ENCODE data around the gene PRSS3.
"Not testable (repeated sequence)": the region's sequence is repeated elsewhere in the genome, so short reads cannot be mapped to it uniquely, and the experiment has no call there.

The PRSS3 gene

DNA sequence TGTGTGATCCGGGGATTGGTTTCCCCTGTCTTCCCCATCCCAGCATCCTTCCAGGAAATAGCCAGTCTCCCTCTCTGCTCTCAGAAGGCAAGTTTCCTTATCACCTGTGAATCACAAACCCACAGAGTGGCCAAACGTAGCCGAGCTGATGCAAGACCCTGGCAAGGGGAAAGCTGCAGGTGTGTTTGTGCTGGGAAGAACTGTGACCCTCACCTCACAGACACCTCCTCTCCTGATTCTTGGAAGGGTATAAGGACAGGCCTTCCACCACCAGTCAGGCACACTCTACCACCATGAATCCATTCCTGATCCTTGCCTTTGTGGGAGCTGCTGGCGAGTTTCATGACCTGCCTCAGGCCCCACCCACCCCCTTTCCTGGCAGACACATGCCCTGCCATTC, at the start of gene PRSS3:
TSS of gene PRSS3 (plus strand) at position 281 of the 400 bp plus-strand sequence. CDS start at position 294, 13 bp downstream.
- DNase-seq (ENCODE audit: extremely low read depth, low read depth): no peak
- TF ChIP-seq, protein P1, sequence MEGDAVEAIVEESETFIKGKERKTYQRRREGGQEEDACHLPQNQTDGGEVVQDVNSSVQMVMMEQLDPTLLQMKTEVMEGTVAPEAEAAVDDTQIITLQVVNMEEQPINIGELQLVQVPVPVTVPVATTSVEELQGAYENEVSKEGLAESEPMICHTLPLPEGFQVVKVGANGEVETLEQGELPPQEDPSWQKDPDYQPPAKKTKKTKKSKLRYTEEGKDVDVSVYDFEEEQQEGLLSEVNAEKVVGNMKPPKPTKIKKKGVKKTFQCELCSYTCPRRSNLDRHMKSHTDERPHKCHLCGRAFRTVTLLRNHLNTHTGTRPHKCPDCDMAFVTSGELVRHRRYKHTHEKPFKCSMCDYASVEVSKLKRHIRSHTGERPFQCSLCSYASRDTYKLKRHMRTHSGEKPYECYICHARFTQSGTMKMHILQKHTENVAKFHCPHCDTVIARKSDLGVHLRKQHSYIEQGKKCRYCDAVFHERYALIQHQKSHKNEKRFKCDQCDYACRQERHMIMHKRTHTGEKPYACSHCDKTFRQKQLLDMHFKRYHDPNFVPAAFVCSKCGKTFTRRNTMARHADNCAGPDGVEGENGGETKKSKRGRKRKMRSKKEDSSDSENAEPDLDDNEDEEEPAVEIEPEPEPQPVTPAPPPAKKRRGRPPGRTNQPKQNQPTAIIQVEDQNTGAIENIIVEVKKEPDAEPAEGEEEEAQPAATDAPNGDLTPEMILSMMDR (IDR thresholded peaks at IDR 0.05; ENCODE audit: low read depth, low read length): no peak

GRCh38 chr9:33748633-33749304, 46.6 kb upstream of the PRSS3 start:
- TF ChIP-seq, protein P1 (IDR thresholded peaks at IDR 0.05; ENCODE audit: low read depth, low read length): no peak
- DNase-seq (ENCODE audit: extremely low read depth, low read depth): no peak

GRCh38 chr9:33749305-33749654, 46.1 kb upstream of the PRSS3 start:
- DNase-seq (ENCODE audit: extremely low read depth, low read depth): not testable (repeated sequence)

DNA sequence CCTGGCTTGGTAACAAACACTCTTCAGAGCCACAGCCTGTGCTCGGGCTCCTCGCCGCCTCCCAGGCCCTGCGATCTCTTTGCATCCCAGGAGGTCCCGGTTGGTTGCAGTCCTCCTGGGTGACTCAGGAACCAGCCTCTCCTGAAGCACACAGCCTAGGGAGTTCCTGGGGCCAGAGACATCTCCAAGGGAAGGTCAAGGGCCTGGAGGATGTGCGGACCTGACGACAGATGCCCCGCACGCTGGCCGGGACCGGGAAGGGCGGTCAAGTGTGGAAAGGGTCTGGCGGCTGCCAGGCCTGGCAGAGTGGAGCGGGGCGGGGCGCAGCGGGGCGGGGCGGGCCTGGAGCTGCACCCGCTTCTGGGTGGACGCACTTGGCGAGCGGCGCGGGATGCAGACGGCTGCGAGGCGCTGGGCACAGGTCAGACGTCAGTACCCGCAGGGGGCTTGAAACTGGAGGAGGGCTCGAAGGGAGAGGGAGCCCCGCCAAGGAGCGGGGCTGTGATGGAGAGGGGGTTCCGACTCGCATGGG, 45.0 kb upstream of the PRSS3 start:
- no peak for DNase-seq (ENCODE audit: extremely low read depth, low read depth)
- TF ChIP-seq, protein P1 (IDR thresholded peaks at IDR 0.05; ENCODE audit: low read depth, low read length): no peak

- DNase-seq (ENCODE audit: extremely low read depth, low read depth): no peak
- TF ChIP-seq, protein P1 (IDR thresholded peaks at IDR 0.05; ENCODE audit: low read depth, low read length): no peak
Measured at GRCh38 chr9:33750839-33751339, 44.5 kb upstream of the PRSS3 start.

DNA sequence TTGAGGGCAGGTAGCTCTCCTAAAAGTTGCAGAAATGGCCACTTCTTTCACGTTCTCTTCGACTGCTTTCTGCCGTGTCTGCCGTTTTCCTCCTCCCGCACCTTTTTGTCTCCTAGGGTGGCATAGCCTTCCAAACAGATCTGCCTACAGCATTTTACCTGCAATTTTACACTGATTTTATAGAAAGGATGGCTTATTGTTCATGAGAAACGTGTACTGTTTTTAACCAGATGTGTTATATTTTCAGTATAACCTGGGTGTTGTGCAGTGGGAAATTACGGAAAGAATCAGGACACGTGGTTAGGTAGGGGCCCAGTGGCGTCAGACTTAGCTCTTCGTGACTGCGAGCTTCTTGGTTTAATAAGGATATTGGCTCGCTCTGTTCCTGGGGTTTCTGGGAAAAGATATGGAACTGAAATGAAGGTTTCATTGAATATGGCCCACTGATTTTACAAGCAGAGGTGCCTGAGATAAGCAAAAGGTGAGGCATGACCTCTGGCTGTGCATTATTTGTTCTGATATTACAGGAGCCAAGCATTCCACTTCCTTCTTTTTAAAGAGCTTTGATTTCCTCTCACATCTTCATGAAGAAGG, 43.7 kb upstream of the PRSS3 start:
- no peak for DNase-seq (ENCODE audit: extremely low read depth, low read depth)

DNA sequence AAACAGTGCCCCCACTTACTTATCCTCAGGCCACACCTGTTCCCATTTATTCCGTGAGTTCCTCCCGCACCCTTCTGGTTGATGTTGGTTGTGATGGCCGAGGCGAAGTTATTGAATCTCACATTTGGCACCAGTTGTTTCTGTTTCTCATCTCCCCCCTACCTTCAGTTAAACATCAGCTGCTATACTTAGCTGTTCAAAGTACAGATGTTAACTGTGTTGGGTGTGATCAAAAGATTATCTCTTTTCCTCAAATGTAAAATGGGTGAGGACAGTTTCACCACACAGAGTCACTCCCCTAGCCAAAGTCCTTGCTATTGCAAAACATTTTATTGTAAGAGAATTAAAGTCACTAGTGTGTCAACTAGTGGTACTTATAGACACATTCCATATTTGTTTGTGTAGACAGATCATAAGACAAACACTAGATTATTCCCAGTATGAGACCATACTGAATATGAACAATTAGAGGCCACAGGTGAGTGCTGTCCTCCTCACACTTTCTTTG, 43.2 kb upstream of the PRSS3 start:
- DNase-seq (ENCODE audit: extremely low read depth, low read depth): no peak
- TF ChIP-seq, protein P1 (IDR thresholded peaks at IDR 0.05; ENCODE audit: low read depth, low read length): no peak

More for the DNA sequence above, 43.7 kb upstream of the PRSS3 start:
- TF ChIP-seq, protein P1 (IDR thresholded peaks at IDR 0.05; ENCODE audit: low read depth, low read length): no peak

GRCh38 chr9:33752789-33753188, 42.6 kb upstream of the PRSS3 start:
- not testable (repeated sequence) for DNase-seq (ENCODE audit: extremely low read depth, low read depth)

DNA sequence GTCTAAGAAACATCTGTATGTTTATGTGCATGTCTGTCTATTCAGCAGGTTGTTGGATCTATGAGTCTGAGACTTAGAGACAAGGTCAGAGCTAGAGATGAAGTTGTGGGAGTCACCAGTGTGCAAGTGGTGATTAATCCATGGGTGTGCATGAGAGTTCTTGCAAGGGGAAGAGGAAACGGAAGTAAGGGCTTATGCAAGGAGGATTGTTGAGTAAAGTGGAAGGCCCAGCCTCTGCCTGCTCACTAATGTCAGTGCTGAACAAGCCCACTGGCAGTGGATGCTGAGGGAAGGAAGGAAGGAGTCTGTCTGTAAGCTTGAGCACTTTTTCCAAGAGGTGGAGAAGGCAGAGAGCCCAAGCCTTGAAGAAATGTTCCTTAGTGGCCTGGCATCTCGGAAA, 35.7 kb upstream of the PRSS3 start:
- not testable (repeated sequence) for DNase-seq (ENCODE audit: extremely low read depth, low read depth)
